ENCODE data around the gene ZNF780B.
"Not testable (repeated sequence)": the region's sequence is repeated elsewhere in the genome, so short reads cannot be mapped to it uniquely, and the experiment has no call there.

ZNF780B gene

DNA sequence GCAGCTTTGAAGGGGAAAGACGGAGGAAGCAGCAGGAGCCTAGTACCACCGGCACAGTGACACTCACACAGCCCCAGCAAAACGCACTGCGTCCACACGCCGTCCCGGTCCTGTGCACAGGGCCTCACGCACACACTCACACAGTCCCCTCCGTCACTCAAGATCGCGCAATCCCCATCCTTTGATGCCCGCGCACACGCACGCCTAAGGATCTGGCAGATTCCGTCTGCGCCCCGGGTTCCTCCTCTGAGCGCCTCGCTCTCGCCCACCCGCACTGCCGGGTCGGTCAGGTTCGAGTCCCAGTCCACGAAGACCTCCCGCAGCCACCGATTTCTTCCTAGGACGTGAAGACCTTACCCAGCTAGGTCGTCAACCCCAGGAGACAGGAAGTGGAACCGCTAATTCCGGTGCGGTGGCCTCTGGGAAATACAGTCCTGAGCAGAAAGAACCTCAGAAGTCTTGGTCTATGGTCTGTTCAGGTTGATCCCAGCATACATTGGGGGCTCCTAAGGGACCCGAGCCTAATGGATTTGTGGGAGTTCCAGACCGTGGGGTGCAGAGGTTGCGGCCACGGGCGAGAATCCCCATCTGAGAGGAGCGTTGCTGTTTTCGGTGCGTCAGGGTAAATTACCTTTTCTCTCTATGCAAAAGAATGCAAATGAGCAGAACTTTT is at the start of gene ZNF780B:
Gene ZNF780B, minus strand, starts transcription at position 400 of the 673 bp plus-strand sequence. CDS start 5,899 bp downstream, outside the sequence.
- DNase-seq (ENCODE audit: low read depth): peak; percentile 52

DNA sequence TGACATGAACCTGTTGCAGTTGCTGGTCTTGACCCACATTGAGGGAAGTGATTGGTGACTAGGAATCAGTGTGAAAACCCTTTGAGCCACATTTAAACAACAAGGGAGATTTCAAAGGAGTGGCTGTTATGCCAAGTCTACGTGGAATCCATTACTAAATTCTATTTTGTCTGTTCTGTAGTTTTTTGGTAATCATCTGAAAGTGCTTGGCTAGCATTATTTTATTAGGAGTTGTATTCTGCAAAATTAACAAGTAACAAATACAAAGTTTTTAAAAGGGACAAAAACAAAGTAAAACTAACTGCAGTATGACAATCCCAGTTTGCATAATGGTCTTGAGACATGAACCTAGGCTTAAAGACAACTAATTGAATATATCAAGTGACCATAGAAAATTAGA is 48.7 kb upstream of the ZNF780B start:
- DNase-seq (ENCODE audit: low read depth): no peak

DNA sequence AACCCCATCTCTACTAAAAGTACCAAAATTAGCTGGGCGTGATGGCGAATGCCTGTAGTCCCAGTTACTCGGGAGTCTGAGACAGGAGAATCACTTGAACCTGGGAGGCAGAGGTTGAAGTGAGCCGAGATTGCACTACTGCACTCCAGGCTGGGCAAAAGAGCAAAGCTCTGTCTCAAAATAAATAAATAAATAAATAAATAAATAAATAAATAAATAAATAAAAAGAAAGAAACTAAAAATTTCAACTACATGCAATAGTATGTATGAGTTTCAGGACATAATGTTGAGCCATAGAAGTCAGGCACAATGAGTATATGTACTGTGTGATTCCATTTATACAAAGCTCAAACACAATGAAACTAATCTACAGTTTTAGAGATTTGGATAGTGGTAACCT is 47.6 kb upstream of the ZNF780B start:
- DNase-seq (ENCODE audit: low read depth): no peak

DNA sequence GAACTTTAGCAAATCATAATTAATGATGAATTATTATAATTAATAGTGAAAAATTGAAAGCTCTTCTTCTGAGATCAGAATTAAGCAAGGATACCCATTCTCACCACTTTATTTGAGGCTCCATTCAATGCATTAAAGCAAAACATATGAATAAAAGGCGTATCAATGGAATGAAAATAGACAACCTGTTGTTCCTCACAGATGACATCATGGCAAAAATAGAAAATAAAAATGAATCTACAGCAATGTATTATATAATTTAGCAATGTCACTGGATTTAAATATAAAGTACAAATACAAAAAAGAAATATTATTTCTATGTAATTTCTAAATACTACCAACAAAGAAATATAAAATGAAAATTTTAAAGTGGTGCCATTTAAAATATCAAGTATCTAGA is 45.8 kb upstream of the ZNF780B start:
- DNase-seq (ENCODE audit: low read depth): no peak

DNA sequence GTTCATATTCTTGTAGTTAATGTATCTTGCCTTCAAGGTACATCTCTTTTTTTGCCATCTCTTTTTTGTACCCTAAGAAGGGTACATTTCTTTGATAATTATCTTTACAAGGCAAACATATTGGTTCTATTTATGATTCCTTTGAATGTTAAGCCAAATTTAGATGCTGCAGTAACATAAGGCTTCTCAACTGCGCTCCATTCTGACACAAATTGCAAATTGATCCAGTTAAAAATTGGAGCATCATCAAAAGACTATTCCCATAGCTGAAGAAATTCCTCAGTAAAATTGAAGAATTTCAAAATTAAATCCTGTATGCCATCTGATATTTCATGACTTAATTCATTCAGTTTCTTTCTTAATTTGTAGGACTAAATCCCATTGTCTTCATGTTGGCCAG is 37.4 kb upstream of the ZNF780B start:
- DNase-seq (ENCODE audit: low read depth): no peak

DNA sequence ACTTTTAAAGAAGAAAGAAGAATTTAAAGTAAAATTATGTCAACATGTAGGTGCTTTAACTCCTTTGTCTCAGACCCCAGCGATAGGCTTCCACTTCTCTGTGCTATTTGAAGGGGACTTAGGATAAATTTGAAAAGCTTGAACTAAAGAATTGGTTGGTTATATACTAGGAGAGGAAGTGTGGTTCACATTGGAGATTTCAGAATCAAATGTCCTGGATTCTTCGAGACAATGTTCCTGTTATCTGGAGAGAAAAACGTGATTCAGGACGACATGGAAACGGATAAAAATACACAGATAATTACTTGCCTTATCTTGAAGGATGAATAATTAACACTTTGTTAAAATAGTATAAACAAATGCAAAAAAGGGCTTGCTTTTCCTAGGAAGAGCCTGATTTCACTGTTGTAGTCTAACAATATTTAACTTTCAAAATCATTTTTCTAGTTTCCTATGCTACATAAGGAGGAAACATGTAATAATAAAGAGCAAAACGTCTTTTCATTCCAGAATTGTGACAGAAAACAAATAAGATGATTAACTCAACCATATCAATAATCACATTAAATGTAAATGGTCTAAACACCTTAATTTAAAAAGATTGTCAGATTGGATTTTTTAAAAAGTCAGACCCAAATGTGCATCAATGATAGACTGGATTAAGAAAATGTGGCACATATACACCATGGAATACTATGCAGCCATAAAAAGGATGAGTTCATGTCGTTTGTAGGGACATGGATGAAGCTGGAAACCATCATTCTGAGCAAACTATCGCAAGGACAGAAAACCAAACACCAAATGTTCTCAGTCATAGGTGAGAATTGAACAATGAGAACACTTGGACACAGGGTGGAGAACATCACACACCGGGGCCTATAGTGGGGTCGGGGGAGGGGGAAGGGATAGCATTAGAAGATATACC is 35.4 kb upstream of the ZNF780B start:
- no peak for DNase-seq (ENCODE audit: low read depth)

DNA sequence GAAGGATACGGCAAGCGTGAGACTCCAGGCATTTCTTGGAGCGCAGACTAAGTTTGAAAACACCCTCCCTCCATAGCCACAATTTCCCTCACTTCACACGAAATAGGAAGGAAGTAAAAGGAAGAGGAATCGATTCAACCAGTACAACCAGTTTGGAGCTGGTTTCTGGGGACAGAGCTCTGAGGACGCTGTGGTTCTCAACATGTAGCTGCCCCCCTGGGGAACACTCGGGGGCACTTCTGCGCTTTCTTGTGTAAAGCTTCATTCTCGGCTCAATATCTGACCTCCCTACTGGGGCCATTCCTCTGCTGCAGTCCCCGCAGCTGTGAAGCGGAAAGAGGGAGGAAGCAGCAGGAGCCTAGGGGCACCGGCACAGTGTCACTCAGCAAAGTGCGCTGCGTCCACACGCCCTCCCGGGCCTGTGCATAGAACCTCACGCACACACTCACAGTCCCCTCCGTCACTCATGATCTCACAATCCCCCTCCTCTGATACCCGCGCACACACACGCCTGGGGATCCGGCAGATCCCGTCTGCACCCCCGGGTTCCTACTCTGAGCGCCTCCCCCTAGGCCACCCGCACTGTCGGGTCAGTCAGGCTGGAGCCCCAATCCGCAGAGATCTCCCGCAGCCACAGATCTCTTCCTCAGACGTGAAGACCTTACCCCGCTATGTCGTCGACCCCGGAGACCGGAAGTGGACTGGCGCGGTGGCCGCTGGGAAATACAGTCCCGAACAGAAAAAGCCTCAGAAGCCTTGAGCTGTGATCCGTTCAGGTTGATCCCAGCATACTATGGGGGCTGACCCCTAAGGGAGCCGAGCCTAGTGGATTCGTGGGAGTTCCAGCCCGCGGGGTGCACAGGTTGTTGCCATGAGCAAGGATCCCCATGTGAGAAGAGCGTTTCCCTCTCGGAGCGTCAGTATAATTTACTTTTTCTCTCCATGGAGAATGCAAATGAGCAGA is 34.5 kb upstream of the ZNF780B start, which contains the start of gene ZNF780A:
Gene ZNF780A, minus strand, starts transcription at position 703 of the 964 bp plus-strand sequence. CDS start 6,190 bp downstream, outside the sequence.
- DNase-seq (ENCODE audit: low read depth): peak; percentile 58

DNA sequence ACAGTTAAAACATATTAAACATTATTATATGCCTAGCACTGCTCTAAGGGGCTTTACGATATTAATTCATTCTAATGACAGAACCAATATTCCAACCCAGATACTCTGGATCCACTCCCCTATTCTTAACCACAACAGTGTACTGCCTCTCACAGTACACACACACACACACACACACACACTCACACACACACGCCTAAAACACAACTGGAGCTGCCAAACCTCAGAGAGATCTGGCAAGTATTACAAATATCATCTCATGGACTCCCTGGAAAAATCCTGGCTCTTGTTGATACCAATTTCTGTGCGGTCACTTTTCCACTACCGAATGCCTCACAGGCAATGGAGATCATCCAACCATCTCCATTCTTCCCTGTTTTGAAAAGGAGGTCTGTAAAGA is 33.4 kb upstream of the ZNF780B start:
- no peak for DNase-seq (ENCODE audit: low read depth)

DNA sequence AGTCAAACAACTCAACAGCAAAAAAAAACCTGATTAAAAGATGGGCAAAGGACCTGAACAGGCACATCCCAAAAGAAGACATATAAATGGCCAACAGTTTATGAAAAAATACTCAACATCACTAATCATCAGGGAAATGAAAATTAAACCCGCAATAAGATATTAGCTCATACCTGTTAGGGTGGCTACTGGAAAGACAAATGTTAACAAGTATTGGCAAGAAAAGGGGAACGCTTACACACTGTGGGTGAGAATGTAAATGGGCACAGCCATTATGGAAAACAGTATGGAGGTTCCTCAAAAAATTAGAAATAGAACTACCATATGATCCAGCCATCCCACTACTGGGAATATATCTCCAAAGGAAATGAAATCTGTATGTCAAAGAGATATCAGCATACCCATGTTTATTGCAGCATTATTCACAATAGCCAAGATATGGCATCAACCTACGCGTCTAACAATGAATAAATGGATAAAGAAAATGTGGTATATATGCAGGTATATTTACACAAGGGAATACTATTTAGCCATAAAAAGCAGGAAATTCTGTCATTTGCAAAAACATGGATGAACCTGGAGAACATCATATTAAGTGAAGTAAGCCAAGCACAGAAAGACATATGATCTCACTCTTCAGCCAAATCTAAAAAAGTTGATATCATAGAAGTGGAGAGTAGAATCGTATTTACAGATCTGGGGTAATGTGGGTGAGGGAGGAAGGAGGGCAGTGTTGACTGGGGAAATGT is 32.4 kb upstream of the ZNF780B start:
- DNase-seq (ENCODE audit: low read depth): no peak

DNA sequence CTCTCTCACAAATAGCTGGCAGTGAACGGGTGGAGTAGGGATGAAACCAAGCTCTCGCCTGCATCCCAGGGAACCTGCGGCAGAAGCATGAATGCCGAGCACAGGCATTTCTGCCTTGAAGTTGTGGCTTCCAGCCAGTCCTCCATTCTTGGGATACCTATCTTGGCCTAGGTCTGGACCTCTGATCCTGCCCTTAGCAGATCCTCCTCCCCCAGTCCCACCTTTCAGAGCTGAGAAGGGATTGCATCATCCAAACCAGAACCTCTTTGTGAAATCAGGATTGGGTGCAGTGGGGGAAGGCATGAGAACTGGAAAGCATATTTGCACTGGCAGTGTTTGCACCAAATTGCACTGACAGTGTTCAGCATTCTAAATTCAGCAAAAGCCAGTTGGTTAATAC is 28.9 kb upstream of the ZNF780B start:
- DNase-seq (ENCODE audit: low read depth): no peak

DNA sequence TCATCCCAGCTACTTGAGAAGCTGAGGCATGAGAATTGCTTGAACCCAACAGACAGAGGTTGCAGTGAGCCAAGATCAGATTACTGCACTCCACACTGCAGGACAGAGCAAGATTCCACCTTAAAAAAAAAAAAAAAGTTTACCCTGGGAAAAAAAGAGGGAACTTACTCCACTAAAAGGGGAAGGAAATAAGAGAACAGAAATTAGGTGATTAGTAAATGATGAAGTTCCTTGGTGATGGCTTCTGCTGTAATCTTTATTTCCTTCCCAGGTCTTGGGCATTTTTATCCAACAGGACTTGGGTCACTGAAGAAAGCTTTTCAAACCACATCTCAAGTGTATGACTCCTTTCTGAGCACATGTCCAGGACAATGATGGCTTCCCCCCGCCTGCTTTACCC is 25.4 kb upstream of the ZNF780B start:
- DNase-seq (ENCODE audit: low read depth): no peak

DNA sequence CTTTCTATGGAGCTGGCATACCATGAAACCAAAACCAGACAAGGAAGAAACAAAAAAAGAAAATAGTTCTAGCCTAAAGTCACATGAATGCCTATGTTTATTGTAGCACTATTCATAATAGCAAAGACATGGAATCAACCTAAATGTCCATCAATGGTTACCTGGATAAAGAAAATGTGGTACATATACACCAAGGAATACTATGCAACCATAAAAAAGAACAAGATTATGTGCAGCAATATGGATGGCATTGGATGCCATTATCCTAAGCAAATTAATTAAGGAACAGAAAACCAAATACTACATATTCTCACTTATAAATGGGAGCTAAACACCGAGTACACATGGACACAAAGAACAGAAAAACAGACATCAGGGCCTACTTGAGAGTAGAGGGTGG is 24.3 kb upstream of the ZNF780B start:
- DNase-seq (ENCODE audit: low read depth): no peak

DNA sequence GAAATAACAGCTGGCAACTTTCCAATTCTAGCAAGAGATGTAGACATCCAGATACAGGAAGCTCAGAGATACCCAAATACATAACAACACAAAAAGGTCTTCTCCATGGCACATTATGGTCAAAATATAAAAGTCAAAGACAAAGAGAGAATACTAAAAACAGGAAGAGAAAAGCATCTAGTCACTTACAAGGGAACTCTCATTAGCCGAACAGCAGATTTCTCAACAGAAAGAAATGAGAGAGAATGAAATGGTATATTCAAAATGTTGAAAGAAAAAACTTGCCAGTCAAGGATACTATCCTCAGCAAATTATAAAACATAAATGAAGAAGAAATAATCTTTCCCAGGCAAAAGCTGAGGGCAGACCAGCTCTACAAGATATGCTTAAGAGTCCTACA is 22.3 kb upstream of the ZNF780B start:
- no peak for DNase-seq (ENCODE audit: low read depth)

DNA sequence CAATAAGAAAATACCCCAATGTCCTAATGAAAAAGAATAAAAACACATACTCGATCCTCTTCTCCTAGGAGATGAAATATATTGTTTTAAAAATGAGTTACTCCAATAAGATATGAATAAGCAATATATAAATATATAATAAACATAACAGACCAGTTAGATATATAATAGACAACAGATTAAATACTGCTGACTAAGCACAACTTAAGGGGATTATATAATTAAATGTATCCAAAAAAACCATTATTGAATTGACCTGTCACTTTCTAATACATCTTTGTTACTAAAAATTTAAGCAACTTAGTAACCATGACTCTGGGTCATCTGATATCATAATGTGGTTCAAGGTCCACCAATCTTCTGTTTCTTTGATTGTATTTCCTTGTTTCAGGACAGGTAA is 14.0 kb upstream of the ZNF780B start:
- no peak for DNase-seq (ENCODE audit: low read depth)

DNA sequence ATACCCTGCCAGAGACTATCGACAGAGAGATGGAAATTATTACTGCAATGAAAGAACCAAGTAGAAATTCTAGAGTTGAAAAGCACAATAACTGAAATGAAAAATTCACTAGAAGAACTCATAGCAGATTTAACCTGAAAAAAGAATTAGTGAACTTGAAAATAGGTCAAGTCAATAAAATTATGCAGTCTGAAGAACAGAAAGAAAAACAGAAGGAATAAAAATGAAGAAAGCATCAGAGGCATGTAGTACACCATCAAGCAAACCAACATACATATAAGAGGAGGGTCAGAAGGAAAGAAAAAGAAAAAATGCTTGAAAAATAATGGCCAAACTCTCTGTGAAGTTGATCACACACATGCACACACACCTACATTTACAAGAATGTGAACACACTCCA is 3.6 kb upstream of the ZNF780B start:
- no peak for DNase-seq (ENCODE audit: low read depth)

DNA sequence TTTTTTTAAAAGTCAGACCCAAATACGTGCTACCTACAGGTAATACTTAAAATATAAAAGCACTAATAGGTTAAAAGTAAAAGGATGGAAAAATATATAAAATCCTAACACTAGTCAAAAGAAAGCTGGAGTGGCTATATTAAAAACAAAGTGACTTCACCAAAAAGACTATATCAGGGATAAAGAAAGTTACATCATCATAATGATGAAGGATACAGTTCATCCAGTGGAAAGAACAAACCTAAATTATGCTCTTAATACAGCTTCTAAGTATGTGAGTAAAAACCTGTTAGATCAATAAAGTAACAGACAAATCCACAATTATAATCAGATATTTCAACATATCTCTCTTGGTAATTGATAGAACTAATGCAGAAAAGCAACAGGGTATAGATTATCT is 1.1 kb upstream of the ZNF780B start:
- no peak for DNase-seq (ENCODE audit: low read depth)

DNA sequence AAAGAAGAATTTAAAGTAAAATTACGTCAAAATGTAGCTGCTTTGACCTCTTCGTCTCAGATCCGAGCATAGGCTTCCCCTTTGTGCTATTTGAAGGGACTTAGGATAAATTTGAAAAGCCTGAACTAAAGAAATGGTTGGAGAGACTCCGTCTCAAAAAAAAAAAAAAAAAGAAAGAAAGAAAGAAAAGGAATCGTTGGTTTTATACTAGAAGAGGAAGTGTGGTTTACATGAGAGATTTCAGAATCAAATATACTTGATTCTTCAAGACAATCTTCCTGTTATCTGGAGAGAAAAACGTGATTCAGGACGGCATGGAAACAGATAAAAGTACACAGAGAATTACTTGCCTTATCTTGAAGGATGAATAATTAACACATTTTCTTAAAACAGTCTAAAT is 474 bp upstream of the ZNF780B start:
- no peak for DNase-seq (ENCODE audit: low read depth)

DNA sequence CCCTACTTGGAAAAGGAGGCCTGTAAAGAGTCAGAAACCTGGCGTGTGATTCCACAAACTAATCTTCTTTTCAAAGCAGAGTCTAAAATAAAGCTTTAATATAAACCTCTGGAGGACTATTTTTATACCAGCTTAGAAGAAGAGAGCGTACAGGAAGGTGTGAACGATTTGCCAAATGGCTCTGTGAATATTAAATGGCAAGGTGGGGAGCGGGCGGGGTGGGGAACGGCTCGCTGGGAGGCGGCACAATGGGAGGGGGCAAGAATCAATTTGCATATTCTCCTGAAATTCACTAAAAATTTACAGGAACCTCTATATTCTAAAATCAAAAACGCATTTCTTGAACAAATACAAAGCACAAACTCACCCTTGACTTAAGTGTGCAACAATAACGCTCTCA is 982 bp downstream of the ZNF780B start:
- DNase-seq (ENCODE audit: low read depth): no peak

DNA sequence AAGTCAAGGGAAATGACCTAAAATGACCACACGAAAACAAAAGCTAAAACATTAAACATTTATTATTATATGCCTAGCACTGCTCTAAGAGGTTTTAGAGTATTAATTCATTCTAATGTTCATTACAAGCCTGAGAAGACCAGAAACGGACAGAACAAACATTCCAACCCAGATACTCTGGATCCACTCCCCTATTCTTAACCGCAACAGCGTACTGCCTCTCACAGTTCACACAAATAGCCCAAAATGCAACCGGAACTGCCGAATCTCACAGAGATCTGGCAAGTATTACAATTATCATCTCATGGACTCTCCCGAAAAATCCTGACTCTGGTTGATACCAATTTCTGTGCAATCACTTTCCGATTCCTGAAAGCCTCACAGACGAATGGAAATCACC is 1.4 kb downstream of the ZNF780B start:
- DNase-seq (ENCODE audit: low read depth): no peak

DNA sequence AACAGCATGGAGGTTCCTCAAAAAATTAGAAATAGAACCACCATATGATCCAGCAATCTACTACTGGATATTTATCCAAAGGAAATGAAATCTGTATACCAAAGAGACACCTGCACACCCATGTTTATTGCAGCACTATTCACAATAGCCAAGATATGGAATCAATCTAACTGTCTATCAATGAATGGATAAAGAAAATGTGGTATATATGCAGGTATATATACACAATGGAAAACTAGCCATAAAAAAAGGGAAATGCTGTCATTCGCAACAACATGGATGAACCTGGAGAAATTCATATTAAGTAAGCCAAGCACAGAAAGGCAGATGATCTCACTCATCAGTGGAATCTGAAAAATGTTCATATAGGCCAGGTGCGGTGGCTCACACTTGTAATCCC is 2.5 kb downstream of the ZNF780B start:
- DNase-seq (ENCODE audit: low read depth): no peak

DNA sequence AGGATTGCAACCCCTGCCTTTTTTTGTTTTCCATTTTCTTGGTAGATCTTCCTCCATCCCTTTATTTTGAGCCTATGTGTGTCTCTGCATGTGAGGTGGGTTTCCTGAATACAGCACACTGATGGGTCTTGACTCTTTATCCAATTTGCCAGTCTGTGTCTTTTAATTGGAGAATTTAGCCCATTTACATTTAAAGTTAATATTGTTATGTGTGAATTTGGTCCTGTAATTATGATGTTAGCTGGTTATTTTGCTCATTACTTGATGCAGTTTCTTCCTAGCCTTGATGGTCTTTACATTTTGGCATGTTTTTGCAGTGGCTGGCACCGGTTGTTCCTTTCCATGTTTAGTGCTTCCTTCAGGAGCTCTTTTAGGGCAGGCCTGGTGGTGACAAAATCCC is 14.3 kb downstream of the ZNF780B start:
- DNase-seq (ENCODE audit: low read depth): not testable (repeated sequence)
